ENCODE data around the gene MYO16.
"Not testable (repeated sequence)": the region's sequence is repeated elsewhere in the genome, so short reads cannot be mapped to it uniquely, and the experiment has no call there.

Gene MYO16

GRCh38 chr13:108895220-108895704 is 265.9 kb downstream of the MYO16 start:
- peak; percentile 17 for DNase-seq (ENCODE audit: low read depth)

GRCh38 chr13:108897955-108898354 is 268.5 kb downstream of the MYO16 start:
- no peak for DNase-seq (ENCODE audit: low read depth)

- peak; percentile 66 for DNase-seq (ENCODE audit: low read depth)
Measured at GRCh38 chr13:108902405-108903155, 273.2 kb downstream of the MYO16 start.

- DNase-seq (ENCODE audit: low read depth) = no peak
Measured at GRCh38 chr13:108903613-108904012, 274.2 kb downstream of the MYO16 start.

GRCh38 chr13:108911807-108912206 is 282.4 kb downstream of the MYO16 start:
- no peak for DNase-seq (ENCODE audit: low read depth)

- not testable (repeated sequence) for DNase-seq (ENCODE audit: low read depth)
Measured at GRCh38 chr13:108913731-108914130, 284.3 kb downstream of the MYO16 start.

GRCh38 chr13:108915095-108915633 is 285.8 kb downstream of the MYO16 start:
- DNase-seq (ENCODE audit: low read depth) = peak; percentile 56

- peak; percentile 91 for DNase-seq (ENCODE audit: low read depth)
Measured at GRCh38 chr13:108915634-108916512, 286.5 kb downstream of the MYO16 start.

- DNase-seq (ENCODE audit: low read depth) = peak; percentile 54
Measured at GRCh38 chr13:108917581-108917980, 288.2 kb downstream of the MYO16 start.

GRCh38 chr13:108919036-108919907 is 289.9 kb downstream of the MYO16 start:
- DNase-seq (ENCODE audit: low read depth) = peak; percentile 60

- DNase-seq (ENCODE audit: low read depth) = no peak
Measured at GRCh38 chr13:108920137-108920536, 290.7 kb downstream of the MYO16 start.

GRCh38 chr13:108921238-108921637 is 291.8 kb downstream of the MYO16 start:
- DNase-seq (ENCODE audit: low read depth) = no peak

- DNase-seq (ENCODE audit: low read depth) = no peak
Measured at GRCh38 chr13:108922108-108922507, 292.7 kb downstream of the MYO16 start.

- no peak for DNase-seq (ENCODE audit: low read depth)
Measured at GRCh38 chr13:108923386-108924047, 294.1 kb downstream of the MYO16 start.

- no peak for DNase-seq (ENCODE audit: low read depth)
Measured at GRCh38 chr13:108924134-108924533, 294.7 kb downstream of the MYO16 start.

- no peak for DNase-seq (ENCODE audit: low read depth)
Measured at GRCh38 chr13:108924541-108924940, 295.1 kb downstream of the MYO16 start.

GRCh38 chr13:108925070-108925469 is 295.7 kb downstream of the MYO16 start:
- no peak for DNase-seq (ENCODE audit: low read depth)

GRCh38 chr13:108926862-108927261 is 297.5 kb downstream of the MYO16 start:
- DNase-seq (ENCODE audit: low read depth) = no peak

GRCh38 chr13:108927615-108928014 is 298.2 kb downstream of the MYO16 start:
- no peak for DNase-seq (ENCODE audit: low read depth)

- peak; percentile 71 for DNase-seq (ENCODE audit: low read depth)
Measured at GRCh38 chr13:108929532-108930206, 300.3 kb downstream of the MYO16 start.

- DNase-seq (ENCODE audit: low read depth) = peak; percentile 70
Measured at GRCh38 chr13:108932196-108932595, 302.8 kb downstream of the MYO16 start.

Data from fibroblast of gingiva (primary cell).